Neural progenitor cell (in vitro differentiated cells): ENCODE results near the gene MXRA8. TPM values are rescaled to one million over a fixed set of nuclear protein-coding genes. Genes with fewer than 3 reads are reported as not detected.

ENCODE experiments used
- DNase-seq: peaks from one replicate; pipeline ENCODE4 v3.0.0-alpha.2; 2016; ENCODE audit warnings: low spot score
- H2AFZ ChIP-seq: fragments of 200-600 bp; sonication (generic); replicated peaks from 2 replicates; pipeline ENCODE4 v1.6.1; 2016; ENCODE audit warnings: antibody characterized with exemption
- H3F3A ChIP-seq: fragments of 200-600 bp; sonication (generic); 2 replicates; pipeline ENCODE4 v1.6.1; 2016; ENCODE audit warnings: antibody characterized with exemption, low read depth
- H3K27ac ChIP-seq: fragments of 200-600 bp; sonication (generic); 2 replicates; pipeline ENCODE4 v1.5.1; 2016; ENCODE audit warnings: mild to moderate bottlenecking
- H3K27me3 ChIP-seq: fragments of 200-600 bp; sonication (generic); 2 replicates; pipeline ENCODE4 v1.6.1; 2016; ENCODE audit warnings: mild to moderate bottlenecking, moderate library complexity
- H3K36me3 ChIP-seq: fragments of 200-600 bp; sonication (generic); 2 replicates; pipeline ENCODE4 v1.5.1; 2016
- H3K4me1 ChIP-seq: fragments of 200-600 bp; sonication (generic); 2 replicates; pipeline ENCODE4 v1.6.1; 2016; ENCODE audit warnings: mixed run types
- H3K4me2 ChIP-seq: fragments of 200-600 bp; sonication (generic); 2 replicates; pipeline ENCODE4 v1.6.1; 2016
- H3K4me3 ChIP-seq: fragments of 200-600 bp; sonication (generic); 2 replicates; pipeline ENCODE4 v1.5.1; 2016
- H3K79me2 ChIP-seq: fragments of 200-600 bp; sonication (generic); 2 replicates; pipeline ENCODE4 v1.6.1; 2016; ENCODE audit warnings: low read depth
- H3K9ac ChIP-seq: fragments of 200-600 bp; sonication (generic); 2 replicates; pipeline ENCODE4 v1.6.1; 2016
- H3K9me3 ChIP-seq: fragments of 200-600 bp; sonication (generic); 2 replicates; pipeline ENCODE4 v1.5.1; 2016; ENCODE audit warnings: low read depth
- H4K20me1 ChIP-seq: fragments of 200-600 bp; sonication (generic); 2 replicates; pipeline ENCODE4 v1.6.1; 2016; ENCODE audit warnings: low read depth
- H3K27ac Mint-ChIP-seq: 3 replicates; pipeline ENCODE4 v1.8.0; 2021; ENCODE audit warnings: mixed read lengths
- H3K27me3 Mint-ChIP-seq: 2 replicates; pipeline ENCODE4 v1.8.0; 2022; ENCODE audit warnings: low read depth, mild to moderate bottlenecking, inconsistent platforms, moderate library complexity, mixed read lengths; ENCODE audit not compliant: insufficient read depth
- H3K36me3 Mint-ChIP-seq: 3 replicates; pipeline ENCODE4 v1.8.0; 2021; ENCODE audit warnings: mixed read lengths
- H3K4me1 Mint-ChIP-seq: 3 replicates; pipeline ENCODE4 v1.8.0; 2021; ENCODE audit warnings: mixed read lengths
- H3K4me3 Mint-ChIP-seq: 3 replicates; pipeline ENCODE4 v1.8.0; 2021; ENCODE audit warnings: mild to moderate bottlenecking, moderate library complexity, mixed read lengths
- H3K9me3 Mint-ChIP-seq: 3 replicates; pipeline ENCODE4 v1.8.0; 2020; ENCODE audit warnings: mixed read lengths
- EZH2 ChIP-seq: fragments of 200-600 bp; sonication (generic); IDR thresholded peaks from 2 replicates; pipeline ENCODE4 v1.6.1; 2017; ENCODE audit warnings: antibody characterized with exemption, mild to moderate bottlenecking, moderate library complexity
- EZH2phosphoT487 ChIP-seq: fragments of 200-600 bp; sonication (generic); IDR thresholded peaks from 2 replicates; pipeline ENCODE4 v1.6.1; 2017; ENCODE audit warnings: antibody characterized with exemption
- microRNA-seq: library from miRNA; unstranded; fragments of <30 nt; microRNA quantifications from one replicate; pipeline ENCODE4, GENCODE V29; 2016
- total RNA-seq: library from RNA; depleted of rRNA; stranded (reverse); fragments of >200 nt; gene quantifications from 2 replicates; pipeline ENCODE4 v1.2.3, GENCODE V29; 2015; ENCODE audit warnings: low replicate concordance
- TF ChIP-seq, protein P1 (sequence below): fragments of 200-600 bp; sonication (generic); IDR thresholded peaks from 2 replicates; pipeline ENCODE4 v1.5.1; 2017; ENCODE audit warnings: antibody characterized with exemption, mild to moderate bottlenecking

Gene MXRA8
- total RNA-seq, 1 donor from 2014 or later: 6.8 TPM

DNA sequence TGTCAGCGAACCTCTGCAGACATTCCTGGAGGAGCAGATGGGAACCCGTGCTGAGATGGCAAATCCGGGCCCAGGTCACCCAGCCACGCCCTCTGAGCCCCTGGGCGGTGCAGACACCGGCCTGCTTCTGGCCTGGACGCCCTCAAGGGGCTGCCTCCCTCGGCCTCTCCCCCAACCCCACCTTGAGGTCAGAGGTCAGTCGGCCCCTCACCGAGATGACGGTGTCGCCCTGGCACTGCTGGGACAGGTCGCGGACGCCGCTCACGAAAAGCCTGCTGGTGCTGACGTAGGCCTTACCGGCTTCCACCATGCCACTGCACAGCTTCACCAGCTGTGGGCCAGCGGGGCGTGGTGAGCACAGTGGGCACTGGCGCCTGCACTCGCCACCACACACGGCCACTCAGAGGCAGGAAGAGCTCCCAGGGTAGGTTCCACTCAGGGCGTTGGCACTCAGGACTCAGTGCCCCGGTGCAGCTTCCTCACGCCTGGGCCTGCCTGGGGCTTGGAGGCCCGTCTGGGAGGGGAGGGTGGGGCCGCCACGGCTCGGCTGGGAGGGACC is 55.3 kb downstream of the MXRA8 start:
- Mint-ChIP-seq H3K36me3 (no peaks in the 10 kb centered on the region), H3K9me3 (no peaks in the 10 kb centered on the region), H3K27ac (no peak overlapping the region), H3K27me3 (peaks cover 4% of the 10 kb centered on the region), H3K4me3 (no peak overlapping the region), H3K4me1 (peaks cover 18% of the 10 kb centered on the region)
- TF ChIP-seq EZH2 (no peak), EZH2phosphoT487 (no peak)
- TF ChIP-seq, protein P1, sequence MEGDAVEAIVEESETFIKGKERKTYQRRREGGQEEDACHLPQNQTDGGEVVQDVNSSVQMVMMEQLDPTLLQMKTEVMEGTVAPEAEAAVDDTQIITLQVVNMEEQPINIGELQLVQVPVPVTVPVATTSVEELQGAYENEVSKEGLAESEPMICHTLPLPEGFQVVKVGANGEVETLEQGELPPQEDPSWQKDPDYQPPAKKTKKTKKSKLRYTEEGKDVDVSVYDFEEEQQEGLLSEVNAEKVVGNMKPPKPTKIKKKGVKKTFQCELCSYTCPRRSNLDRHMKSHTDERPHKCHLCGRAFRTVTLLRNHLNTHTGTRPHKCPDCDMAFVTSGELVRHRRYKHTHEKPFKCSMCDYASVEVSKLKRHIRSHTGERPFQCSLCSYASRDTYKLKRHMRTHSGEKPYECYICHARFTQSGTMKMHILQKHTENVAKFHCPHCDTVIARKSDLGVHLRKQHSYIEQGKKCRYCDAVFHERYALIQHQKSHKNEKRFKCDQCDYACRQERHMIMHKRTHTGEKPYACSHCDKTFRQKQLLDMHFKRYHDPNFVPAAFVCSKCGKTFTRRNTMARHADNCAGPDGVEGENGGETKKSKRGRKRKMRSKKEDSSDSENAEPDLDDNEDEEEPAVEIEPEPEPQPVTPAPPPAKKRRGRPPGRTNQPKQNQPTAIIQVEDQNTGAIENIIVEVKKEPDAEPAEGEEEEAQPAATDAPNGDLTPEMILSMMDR: no peak
- Histone ChIP-seq H3K9me3 (no peaks in the 10 kb centered on the region), H2AFZ (no peak overlapping the region), H3F3A (peaks cover 12% of the 10 kb centered on the region), H3K27me3 (no peaks in the 10 kb centered on the region), H3K4me1 (peaks cover 27% of the 10 kb centered on the region), H3K27ac (no peak overlapping the region), H3K79me2 (peaks cover 5% of the 10 kb centered on the region), H4K20me1 (peaks cover 57% of the 10 kb centered on the region), H3K4me3 (no peak overlapping the region), H3K36me3 (no peaks in the 10 kb centered on the region), H3K9ac (no peak overlapping the region), H3K4me2 (no peak overlapping the region)
- no peak for DNase-seq

Small RNA genes lying within 50 kb of the gene (microRNA-seq; reads per million reads assigned to microRNA genes)
- gene MIR6727 (0.91 reads per million), gene MIR6808 (not detected)

Other genes with a start within 250 kb of the MXRA8 start
- 8.0 and 24.0 TPM in 2 replicates for gene C1orf159, start 242.5 kb downstream of the MXRA8 start, total RNA-seq
- gene TTLL10, start 184.7 kb downstream of the MXRA8 start, total RNA-seq: 0.22 TPM in 1 of 2 replicates, not detected in the other
- not detected in 2 replicates for gene TNFRSF18, start 152.0 kb downstream of the MXRA8 start, total RNA-seq
- 0.09 TPM in 1 of 2 replicates, not detected in the other for gene TNFRSF4, start 144.4 kb downstream of the MXRA8 start, total RNA-seq
- 16.6 and 43.4 TPM in 2 replicates for gene SDF4, start 126.6 kb downstream of the MXRA8 start, total RNA-seq
- gene B3GALT6, start 126.3 kb downstream of the MXRA8 start, total RNA-seq: 15.8 and 32.4 TPM in 2 replicates
- gene C1QTNF12, start 111.8 kb downstream of the MXRA8 start, total RNA-seq: 0.28 and 2.1 TPM in 2 replicates
- gene UBE2J2, start 84.7 kb downstream of the MXRA8 start, total RNA-seq: 32.9 and 39.2 TPM in 2 replicates
- 0.41 and 4.7 TPM in 2 replicates for gene SCNN1D, start 78.1 kb downstream of the MXRA8 start, total RNA-seq
- 10.7 and 24.6 TPM in 2 replicates for gene ACAP3, start 50.6 kb downstream of the MXRA8 start, total RNA-seq
- 3.7 and 22.5 TPM in 2 replicates for gene PUSL1, start 50.0 kb downstream of the MXRA8 start, total RNA-seq
- gene INTS11, start 33.9 kb downstream of the MXRA8 start, total RNA-seq: 62.4 and 116 TPM in 2 replicates
- gene CPTP, start 33.8 kb downstream of the MXRA8 start, total RNA-seq: 1.0 and 13.5 TPM in 2 replicates
- gene TAS1R3, start 27.3 kb downstream of the MXRA8 start, total RNA-seq: 0.22 TPM in 1 of 2 replicates, not detected in the other
- 14.5 and 64.1 TPM in 2 replicates for gene DVL1, start 9.1 kb downstream of the MXRA8 start, total RNA-seq
- gene AURKAIP1, start 16.7 kb upstream of the MXRA8 start, total RNA-seq: 26.4 and 82.2 TPM in 2 replicates
- 143 and 198 TPM in 2 replicates for gene CCNL2, start 40.8 kb upstream of the MXRA8 start, total RNA-seq
- gene MRPL20, start 48.7 kb upstream of the MXRA8 start, total RNA-seq: 89.0 and 96.1 TPM in 2 replicates
- 0.15 and 1.7 TPM in 2 replicates for gene ANKRD65, start 62.7 kb upstream of the MXRA8 start, total RNA-seq
- 2.4 and 7.0 TPM in 2 replicates for gene VWA1, start 77.1 kb upstream of the MXRA8 start, total RNA-seq
- gene ATAD3C, start 91.1 kb upstream of the MXRA8 start, total RNA-seq: not detected in 2 replicates
- 9.3 and 21.1 TPM in 2 replicates for gene ATAD3B, start 113.2 kb upstream of the MXRA8 start, total RNA-seq
- gene ATAD3A, start 153.6 kb upstream of the MXRA8 start, total RNA-seq: 7.8 and 25.1 TPM in 2 replicates
- gene TMEM240, start 182.1 kb upstream of the MXRA8 start, total RNA-seq: 8.0 and 13.3 TPM in 2 replicates
- 82.5 and 94.1 TPM in 2 replicates for gene SSU72, start 216.3 kb upstream of the MXRA8 start, total RNA-seq
- 2.5 and 7.8 TPM in 2 replicates for gene FNDC10, start 241.6 kb upstream of the MXRA8 start, total RNA-seq